OCI-M2 (cell line): ENCODE data around the gene TBC1D9.

Source experiments
- DNase-seq: peaks from one replicate; lab custom pipeline; 2025; ENCODE audit not compliant: unreplicated experiment; lab: John Stamatoyannopoulos, UW

Gene TBC1D9

GRCh38 chr4:140622333-140622958 lies 133.7 kb downstream of the TBC1D9 start:
- DNase-seq, result no peak

- no peak for DNase-seq
Observed at GRCh38 chr4:140621161-140621560, 135.0 kb downstream of the TBC1D9 start.

- DNase-seq, result no peak
Observed at GRCh38 chr4:140617499-140618248, 138.5 kb downstream of the TBC1D9 start.

GRCh38 chr4:140615451-140615850 lies 140.7 kb downstream of the TBC1D9 start:
- no peak for DNase-seq

GRCh38 chr4:140612357-140612756 lies 143.8 kb downstream of the TBC1D9 start:
- no peak for DNase-seq

- DNase-seq, result no peak
Observed at GRCh38 chr4:140611854-140612253, 144.3 kb downstream of the TBC1D9 start.

- DNase-seq, result peak; percentile 4
Observed at GRCh38 chr4:140609548-140610425, 146.4 kb downstream of the TBC1D9 start.

- no peak for DNase-seq
Observed at GRCh38 chr4:140607852-140608251, 148.3 kb downstream of the TBC1D9 start.

- no peak for DNase-seq
Observed at GRCh38 chr4:140604544-140604943, 151.6 kb downstream of the TBC1D9 start.

- DNase-seq, result no peak
Observed at GRCh38 chr4:140603286-140603685, 152.9 kb downstream of the TBC1D9 start.

GRCh38 chr4:140602714-140603113 lies 153.5 kb downstream of the TBC1D9 start:
- no peak for DNase-seq

GRCh38 chr4:140600408-140600807 lies 155.8 kb downstream of the TBC1D9 start:
- DNase-seq, result no peak

- no peak for DNase-seq
Observed at GRCh38 chr4:140595065-140595464, 161.1 kb downstream of the TBC1D9 start.

- no peak for DNase-seq
Observed at GRCh38 chr4:140584439-140584838, 171.7 kb downstream of the TBC1D9 start.

- no peak for DNase-seq
Observed at GRCh38 chr4:140581078-140581477, 175.1 kb downstream of the TBC1D9 start.

- no peak for DNase-seq
Observed at GRCh38 chr4:140579278-140579677, 176.9 kb downstream of the TBC1D9 start.

- DNase-seq, result no peak
Observed at GRCh38 chr4:140575489-140575888, 180.7 kb downstream of the TBC1D9 start.

GRCh38 chr4:140571620-140572019 lies 184.6 kb downstream of the TBC1D9 start:
- no peak for DNase-seq
